GM10248 (cell line): ENCODE results near the gene GALNS.
"Not testable (repeated sequence)": the region's sequence is repeated elsewhere in the genome, so short reads cannot be mapped to it uniquely, and the experiment has no call there.

ENCODE experiments used
- CTCF ChIA-PET: fragments of 300-600 bp; sonication (Branson Sonifier 250); formaldehyde crosslinking; extraction: SDS; loops from one replicate; lab custom pipeline; 2021; ENCODE audit warnings: antibody characterized with exemption; lab: Yijun Ruan, JAX
- POLR2A ChIA-PET: fragments of 350-650 bp; sonication (Branson Sonifier 250); formaldehyde crosslinking; extraction: SDS; loops from one replicate; lab custom pipeline; 2020; ENCODE audit warnings: antibody characterized with exemption; lab: Yijun Ruan, JAX
- DNase-seq: peaks from one replicate; pipeline ENCODE4 v3.0.0; 2012; ENCODE audit errors: extremely low spot score
- TF ChIP-seq, protein P1 (sequence below): IDR thresholded peaks from 2 replicates; pipeline ENCODE4 v1.5.1; 2012; ENCODE audit warnings: mild to moderate bottlenecking, low read depth; ENCODE audit errors: extremely low read depth, missing control alignments, control extremely low read depth

Gene GALNS

DNA sequence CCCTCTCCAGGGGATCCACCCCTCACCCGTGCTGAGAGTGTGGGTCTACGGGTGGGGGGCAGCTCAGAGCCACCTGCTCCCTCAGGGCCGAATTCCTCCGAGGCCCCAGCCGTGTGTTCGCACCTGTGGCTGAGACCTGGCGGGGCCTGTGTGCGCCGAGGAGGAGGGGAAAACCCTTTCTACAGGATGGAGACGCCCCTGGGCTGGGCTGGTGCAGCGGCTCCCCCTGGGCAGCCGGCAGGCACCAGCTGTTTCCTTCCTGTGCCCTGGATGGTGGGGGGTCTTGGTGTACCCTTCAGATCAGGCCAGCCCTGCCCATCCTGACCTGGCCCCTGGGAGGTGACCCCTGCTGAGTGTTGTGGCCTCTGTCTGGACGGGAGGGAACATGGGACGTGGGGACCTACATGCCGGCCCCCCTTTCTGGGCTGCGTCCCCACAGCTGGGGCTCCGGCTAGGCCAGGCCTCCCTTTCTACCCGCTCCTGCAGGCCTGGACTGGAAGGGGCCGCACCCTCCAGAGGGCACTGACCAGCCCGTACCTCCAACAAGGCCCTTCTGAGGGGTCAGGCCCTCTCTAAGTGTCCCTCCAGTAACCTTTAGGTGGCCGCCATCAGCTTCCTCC is 38.0 kb upstream of the GALNS start:
- ChIA-PET CTCF (no interaction called here), POLR2A (no interaction called here)
- DNase-seq = no peak
- TF ChIP-seq, protein P1, sequence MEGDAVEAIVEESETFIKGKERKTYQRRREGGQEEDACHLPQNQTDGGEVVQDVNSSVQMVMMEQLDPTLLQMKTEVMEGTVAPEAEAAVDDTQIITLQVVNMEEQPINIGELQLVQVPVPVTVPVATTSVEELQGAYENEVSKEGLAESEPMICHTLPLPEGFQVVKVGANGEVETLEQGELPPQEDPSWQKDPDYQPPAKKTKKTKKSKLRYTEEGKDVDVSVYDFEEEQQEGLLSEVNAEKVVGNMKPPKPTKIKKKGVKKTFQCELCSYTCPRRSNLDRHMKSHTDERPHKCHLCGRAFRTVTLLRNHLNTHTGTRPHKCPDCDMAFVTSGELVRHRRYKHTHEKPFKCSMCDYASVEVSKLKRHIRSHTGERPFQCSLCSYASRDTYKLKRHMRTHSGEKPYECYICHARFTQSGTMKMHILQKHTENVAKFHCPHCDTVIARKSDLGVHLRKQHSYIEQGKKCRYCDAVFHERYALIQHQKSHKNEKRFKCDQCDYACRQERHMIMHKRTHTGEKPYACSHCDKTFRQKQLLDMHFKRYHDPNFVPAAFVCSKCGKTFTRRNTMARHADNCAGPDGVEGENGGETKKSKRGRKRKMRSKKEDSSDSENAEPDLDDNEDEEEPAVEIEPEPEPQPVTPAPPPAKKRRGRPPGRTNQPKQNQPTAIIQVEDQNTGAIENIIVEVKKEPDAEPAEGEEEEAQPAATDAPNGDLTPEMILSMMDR = no peak

DNA sequence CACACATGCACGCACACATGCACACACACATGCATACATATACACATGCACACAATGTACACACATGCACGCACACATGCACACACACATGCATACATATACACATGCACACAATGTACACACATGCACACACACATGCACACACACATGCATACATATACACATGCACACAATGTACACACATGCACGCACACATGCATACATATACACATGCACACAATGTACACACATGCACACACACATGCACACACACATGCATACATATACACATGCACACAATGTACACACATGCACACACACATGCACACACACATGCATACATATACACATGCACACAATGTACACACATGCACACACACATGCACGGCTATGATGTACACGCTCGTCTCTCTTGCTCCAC is 37.5 kb upstream of the GALNS start:
- CTCF ChIA-PET, POLR2A ChIA-PET, DNase-seq: not testable (repeated sequence)

GRCh38 chr16:88893127-88893968 is 36.6 kb upstream of the GALNS start:
- TF ChIP-seq, protein P1 = no peak
- no peak for DNase-seq
- CTCF ChIA-PET = no interaction called here
- POLR2A ChIA-PET = no interaction called here

DNA sequence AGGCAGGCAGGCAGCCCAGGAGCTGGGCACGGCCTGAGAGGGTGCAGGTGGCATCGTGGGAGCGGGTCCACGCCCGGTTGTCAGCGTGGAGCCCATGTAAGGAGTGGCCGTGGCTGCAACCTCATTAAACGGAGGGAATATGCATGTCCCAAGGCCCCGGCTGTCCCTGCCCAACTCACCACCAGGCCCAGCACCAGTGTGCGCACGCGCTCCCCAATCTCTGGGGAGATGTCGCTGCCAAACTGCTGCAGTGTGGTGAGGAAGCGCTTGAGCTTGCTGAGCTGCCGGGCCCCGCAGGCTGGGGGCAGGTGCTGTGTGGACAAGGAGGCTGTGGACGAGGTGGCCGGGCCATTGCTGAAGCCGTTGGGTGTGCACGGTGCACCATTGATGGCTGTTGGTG is 35.3 kb upstream of the GALNS start:
- ChIA-PET POLR2A (no interaction called here), CTCF (no interaction called here)
- DNase-seq = no peak
- TF ChIP-seq, protein P1 = no peak

- ChIA-PET CTCF (interaction anchor here (1.1 kb wide), 1 partner anchor 33 kb away, joined by 3 read pairs; no protein-coding TSS in a partner anchor), POLR2A (no interaction called here)
- no peak for DNase-seq
- TF ChIP-seq, protein P1 = no peak
These were observed 34.3 kb upstream of the GALNS start for GRCh38 chr16:88891083-88891482.

DNA sequence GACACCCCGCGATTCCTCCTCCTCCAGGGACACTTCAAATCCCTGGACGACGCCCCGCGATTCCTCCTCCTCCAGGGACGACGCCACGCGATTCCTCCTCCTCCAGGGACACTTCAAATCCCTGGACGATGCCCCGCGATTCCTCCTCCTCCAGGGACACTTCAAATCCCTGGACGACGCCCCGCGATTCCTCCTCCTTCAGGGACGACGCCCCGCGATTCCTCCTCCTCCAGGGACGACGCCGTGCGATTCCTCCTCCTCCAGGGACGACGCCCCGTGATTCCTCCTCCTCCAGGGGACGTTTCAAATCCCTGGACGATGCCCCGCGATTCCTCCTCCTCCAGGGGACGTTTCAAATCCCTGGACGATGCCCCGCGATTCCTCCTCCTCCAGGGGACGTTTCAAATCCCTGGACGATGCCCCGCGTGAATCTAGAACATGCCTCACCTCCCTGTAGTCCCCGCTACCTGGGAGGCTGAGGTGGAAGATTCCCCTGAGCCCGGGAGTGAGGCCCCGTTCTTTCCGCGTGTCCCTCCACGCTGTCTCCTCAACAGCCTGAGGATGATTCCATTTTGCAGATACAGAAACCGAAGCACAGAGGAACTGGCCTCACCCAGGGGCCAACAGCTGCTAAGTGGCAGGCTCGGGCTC is 33.1 kb upstream of the GALNS start:
- CTCF ChIA-PET, POLR2A ChIA-PET, DNase-seq: not testable (repeated sequence)

GRCh38 chr16:88888461-88889387 is 32.0 kb upstream of the GALNS start:
- POLR2A ChIA-PET = no interaction called here
- CTCF ChIA-PET = no interaction called here

More at GRCh38 chr16:88888461-88889387, 32.0 kb upstream of the GALNS start:
- no peak for DNase-seq
- TF ChIP-seq, protein P1 = no peak
